Sciatic nerve (tissue), 2 donors: Measurements from ENCODE around the gene ERBB4. TPM values are rescaled to one million over a fixed set of nuclear protein-coding genes. Genes with fewer than 3 reads are reported as not detected.
"Not testable (repeated sequence)": the region's sequence is repeated elsewhere in the genome, so short reads cannot be mapped to it uniquely, and the experiment has no call there.

Experiments used
- ATAC-seq: fragments of 200-7000 bp; cut with Tn5 transposase; one replicate; pipeline ENCODE4 v1.9.1; 2020; ENCODE audit warnings: mild to moderate bottlenecking, moderate library complexity
- DNase-seq: peaks from one replicate; pipeline ENCODE4 v3.0.0-alpha.2; 2020; ENCODE audit warnings: low spot score
- intact Hi-C: fragments of 100-400 bp; cut with DNase I; formaldehyde crosslinking; loops from one replicate; pipeline ENCODE4 v1.14.2; 2022
- total RNA-seq: library from RNA; stranded (reverse); fragmentation: NEBNext Ultra II Directional; extraction: Animal tissue kit (Norgen Biotek cat#: 25700); gene quantifications from one replicate; pipeline ENCODE4 v1.2.1, GENCODE V29; 2021
- donor health status: DM: no; HTN: no; CAD: no.
- donor health status: DM: no; HTN: no; CAD: no.

The ERBB4 gene
- total RNA-seq, 1 donor from 2014 or later = 19.7 TPM

- intact Hi-C loops, DNase-seq, ATAC-seq: not testable (repeated sequence)
Observed at GRCh38 chr2:212010305-212010704, 528.3 kb downstream of the ERBB4 start.

DNA sequence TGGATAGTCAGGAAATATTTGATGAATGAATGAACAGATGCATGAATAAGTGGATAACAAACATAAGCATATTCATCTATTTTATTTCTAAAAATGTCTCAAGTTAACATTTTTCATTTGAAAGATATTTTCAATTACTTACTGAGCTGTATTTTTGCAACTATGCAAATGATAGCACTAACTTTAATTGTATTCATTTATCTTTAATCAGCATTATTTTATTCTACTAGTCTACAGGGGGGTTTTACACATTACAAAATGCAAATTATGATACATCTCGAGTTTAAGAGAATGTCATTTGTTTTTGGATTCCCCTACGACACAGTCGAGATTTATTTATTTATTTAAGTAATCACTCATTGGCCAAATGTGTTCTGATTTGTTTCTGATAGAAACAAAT lies 530.6 kb downstream of the ERBB4 start:
- intact Hi-C loops = no loop called here
- ATAC-seq = no peak
- DNase-seq = no peak

GRCh38 chr2:212005085-212005671 lies 533.4 kb downstream of the ERBB4 start:
- intact Hi-C loops = no loop called here
- ATAC-seq (no peak), DNase-seq (no peak)

DNA sequence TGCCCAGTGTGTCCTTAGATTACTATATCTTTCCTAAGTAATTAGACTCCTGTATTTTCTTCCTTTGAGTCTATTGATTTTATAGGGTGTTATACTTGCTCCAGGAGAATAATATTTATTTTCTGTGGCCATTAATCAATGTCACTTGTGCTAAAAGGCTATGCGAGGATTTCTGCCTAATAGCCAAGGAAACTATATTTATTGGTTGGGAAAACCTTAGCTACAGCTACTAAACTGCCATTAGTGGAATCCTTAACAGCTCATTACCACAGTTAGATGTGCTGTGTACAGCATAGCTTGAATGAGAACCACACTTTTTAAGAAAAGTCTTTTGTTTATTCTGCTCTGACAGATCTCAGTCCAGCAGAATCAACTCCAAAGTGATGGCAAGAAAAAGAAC lies 537.3 kb downstream of the ERBB4 start:
- DNase-seq (no peak), ATAC-seq (no peak)
- intact Hi-C loops = no loop called here

GRCh38 chr2:211996857-211997256 lies 541.7 kb downstream of the ERBB4 start:
- DNase-seq = no peak
- no peak for ATAC-seq
- intact Hi-C loops = no loop called here

DNA sequence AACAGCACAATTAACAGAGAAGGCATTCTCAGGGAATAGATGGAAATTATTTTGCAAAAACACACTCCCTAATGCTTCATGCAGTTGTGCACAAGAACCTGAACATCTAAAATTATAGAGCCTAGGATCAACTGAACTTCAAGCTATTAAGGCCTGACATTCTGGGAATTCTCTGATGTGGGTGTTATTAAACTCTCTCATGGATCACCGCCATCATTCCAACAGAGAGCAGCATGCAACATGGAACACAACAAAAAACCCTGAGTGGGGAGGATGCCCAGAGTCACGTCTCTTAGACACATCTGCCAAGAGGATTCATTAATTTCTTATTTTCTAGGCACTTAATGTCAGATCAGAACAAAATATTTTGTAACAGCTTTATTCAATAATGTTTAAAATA lies 543.8 kb downstream of the ERBB4 start:
- no peak for ATAC-seq

DNA sequence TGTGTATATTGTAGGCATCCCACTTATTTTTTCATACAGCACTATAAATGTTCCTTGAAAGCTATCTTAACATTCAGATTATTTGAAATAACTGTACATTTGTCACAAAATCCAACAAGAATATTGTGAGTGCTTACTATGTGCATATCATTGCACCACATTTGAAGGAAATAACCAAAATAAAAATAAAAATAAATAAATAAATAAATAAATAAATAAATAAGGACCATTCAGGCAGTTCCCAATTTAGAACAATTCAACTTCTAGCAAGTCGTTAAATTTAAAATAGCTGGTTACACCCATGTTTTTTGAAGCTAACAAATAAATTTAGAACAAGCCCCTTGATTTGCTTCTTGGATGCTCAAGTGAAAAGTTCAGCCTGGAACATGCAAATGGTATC lies 548.3 kb downstream of the ERBB4 start:
- no peak for ATAC-seq
- no peak for DNase-seq
- intact Hi-C loops = no loop called here

More for the DNA sequence above, 543.8 kb downstream of the ERBB4 start:
- DNase-seq = no peak
- intact Hi-C loops = no loop called here

DNA sequence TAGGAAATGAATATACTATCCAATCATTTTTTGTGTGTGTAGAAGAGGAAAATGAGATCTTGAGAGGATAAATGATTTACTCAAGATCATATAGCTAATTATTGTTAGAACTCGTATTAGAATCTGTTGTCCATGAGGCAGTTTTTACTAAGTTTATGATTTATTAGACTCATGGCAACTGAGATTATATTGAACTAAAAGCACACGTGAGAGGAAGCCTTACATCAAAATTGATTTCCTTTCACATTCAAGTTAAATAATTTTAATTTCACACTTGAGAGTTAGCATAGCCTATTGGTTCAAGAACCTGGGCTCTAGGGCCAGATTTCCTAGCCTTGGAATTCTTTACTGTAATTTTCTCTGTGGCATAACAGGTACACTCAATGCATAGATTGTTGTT lies 552.3 kb downstream of the ERBB4 start:
- ATAC-seq (no peak), DNase-seq (no peak)
- intact Hi-C loops = no loop called here

GRCh38 chr2:211985393-211985792 lies 553.2 kb downstream of the ERBB4 start:
- ATAC-seq = no peak
- DNase-seq = no peak

GRCh38 chr2:211982162-211982561 lies 556.4 kb downstream of the ERBB4 start:
- DNase-seq (no peak), ATAC-seq (no peak)
- intact Hi-C loops = no loop called here

More at GRCh38 chr2:211985393-211985792, 553.2 kb downstream of the ERBB4 start:
- intact Hi-C loops = no loop called here

DNA sequence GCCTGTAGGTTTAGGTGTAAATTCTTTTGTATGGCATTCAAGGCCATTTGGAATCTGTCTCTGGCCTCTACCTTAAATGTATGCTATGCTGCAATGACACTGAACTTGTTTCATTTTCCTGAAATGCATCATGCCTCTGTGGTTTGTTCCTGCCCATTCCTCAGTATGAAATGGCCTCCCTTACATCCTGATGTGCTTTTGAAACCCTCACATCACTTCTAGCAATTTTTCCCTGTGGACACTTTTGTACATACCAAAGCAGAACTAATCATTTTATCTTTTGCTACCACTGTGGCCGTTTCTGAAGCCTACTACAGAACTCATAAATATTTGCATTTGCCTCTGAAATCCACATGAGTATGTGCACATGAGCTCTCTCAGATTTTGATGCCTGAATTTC lies 557.2 kb downstream of the ERBB4 start:
- intact Hi-C loops = no loop called here
- DNase-seq (no peak), ATAC-seq (no peak)

DNA sequence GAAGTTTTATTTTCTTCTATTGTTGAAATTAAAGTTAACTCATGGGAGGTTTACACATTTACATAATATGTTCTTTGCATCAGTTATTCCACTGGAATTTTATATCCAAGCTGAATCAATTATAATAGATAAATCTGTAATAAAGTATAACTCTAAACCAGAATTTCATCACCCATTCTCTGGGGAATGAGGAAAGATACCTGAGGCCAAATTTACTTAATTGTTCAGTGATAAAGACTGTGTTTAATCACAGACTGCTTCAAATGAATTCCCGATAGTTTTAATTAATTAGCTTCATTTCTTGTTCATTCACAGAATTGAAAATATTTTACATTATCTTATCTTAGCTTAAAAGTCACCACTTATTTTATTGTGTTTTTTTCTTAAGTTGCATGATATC lies 562.5 kb downstream of the ERBB4 start:
- DNase-seq (no peak), ATAC-seq (no peak)
- intact Hi-C loops = no loop called here

GRCh38 chr2:211967234-211967633 lies 571.4 kb downstream of the ERBB4 start:
- no peak for ATAC-seq
- no peak for DNase-seq
- intact Hi-C loops = no loop called here

- intact Hi-C loops = no loop called here
- no peak for ATAC-seq
- no peak for DNase-seq
Observed at GRCh38 chr2:211963969-211964368, 574.6 kb downstream of the ERBB4 start.

DNA sequence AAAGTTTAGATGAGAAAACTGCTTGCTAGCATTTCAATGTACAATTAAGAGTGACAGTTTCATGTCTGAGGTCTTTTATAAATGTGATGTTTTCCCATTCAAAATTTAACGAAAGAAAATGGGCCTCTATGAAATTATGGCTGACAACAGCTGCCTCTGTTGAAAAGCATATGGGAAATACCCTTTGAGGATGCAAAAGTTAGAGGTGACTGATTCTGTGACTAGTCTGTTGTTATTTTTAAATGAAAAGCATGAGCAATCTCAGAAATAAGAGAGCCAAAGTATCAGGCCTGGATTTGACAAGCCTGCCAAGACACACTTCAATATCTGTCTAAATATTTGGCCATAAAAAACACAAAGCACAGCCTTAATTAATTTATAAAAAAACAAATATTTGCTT lies 580.8 kb downstream of the ERBB4 start:
- ATAC-seq (no peak), DNase-seq (no peak)
- intact Hi-C loops = no loop called here

GRCh38 chr2:211955648-211956047 lies 583.0 kb downstream of the ERBB4 start:
- ATAC-seq (no peak), DNase-seq (no peak)
- intact Hi-C loops = no loop called here

GRCh38 chr2:211948932-211949331 lies 589.7 kb downstream of the ERBB4 start:
- ATAC-seq (no peak), DNase-seq (no peak)
- intact Hi-C loops = no loop called here

DNA sequence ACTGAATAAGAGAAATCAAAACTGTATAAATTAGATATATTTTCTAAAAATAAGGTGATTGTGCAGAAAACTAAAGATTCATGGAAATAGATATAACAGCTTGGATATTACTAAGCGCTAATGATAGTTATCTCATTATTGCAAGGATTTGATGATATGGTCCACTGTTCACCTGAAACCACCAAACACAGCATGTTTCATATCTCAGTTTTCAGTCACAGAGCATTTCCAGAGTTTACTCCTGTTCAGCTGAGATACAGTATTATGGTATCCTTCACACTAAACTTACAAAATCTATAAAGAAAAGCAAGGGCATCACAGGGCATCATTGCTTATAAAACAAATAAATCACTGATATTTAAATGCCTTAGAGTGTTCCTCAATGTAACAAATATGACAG lies 591.6 kb downstream of the ERBB4 start:
- DNase-seq = no peak
- intact Hi-C loops = no loop called here
- ATAC-seq = no peak

DNA sequence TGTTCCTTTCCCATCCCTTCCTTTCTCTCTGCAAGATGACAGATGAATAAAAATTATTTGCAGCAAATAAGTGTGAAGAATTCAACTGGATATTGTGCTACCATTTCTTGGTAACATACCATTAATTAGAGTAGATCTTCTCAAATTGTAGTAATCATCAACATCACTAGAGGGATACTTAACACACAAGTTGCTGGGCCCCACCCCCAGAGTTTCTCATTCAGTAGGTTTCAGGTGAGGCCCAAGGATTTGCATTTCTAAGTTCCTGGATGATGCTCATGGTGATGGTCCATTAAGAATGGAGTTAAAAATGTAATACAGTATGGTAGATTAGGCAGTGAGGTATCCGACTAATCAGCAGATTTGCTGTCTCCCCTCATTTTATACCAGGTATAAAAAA lies 594.0 kb downstream of the ERBB4 start:
- no peak for DNase-seq
- intact Hi-C loops = no loop called here
- no peak for ATAC-seq

- intact Hi-C loops = no loop called here
- DNase-seq (no peak), ATAC-seq (no peak)
Observed at GRCh38 chr2:211942153-211942552, 596.4 kb downstream of the ERBB4 start.

DNA sequence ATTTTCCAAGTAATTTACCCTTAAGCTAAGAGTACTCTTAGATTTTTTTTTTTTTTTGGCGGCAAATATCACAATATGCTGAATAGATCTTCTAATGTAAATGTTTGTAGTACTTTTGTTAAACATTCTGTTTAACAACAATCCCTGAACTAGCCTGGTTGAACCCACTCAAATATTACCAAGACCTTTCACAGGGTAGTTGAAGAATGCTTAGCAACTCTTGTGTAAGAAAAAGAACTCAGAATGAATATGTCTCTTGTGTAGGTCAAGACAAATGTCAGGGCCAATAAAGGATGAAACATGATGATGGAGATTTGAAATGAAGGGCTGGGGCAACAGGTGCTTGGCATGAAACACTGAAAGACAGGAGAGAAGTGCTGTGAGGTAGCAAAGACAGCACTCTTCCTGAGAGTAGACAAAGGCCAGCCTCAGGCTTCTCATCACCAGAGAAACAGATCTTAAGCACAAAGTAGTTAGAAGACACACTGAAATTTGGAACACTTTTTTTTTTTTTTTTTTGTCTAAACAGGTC lies 597.3 kb downstream of the ERBB4 start:
- DNase-seq = no peak
- no peak for ATAC-seq
- intact Hi-C loops = no loop called here
